ENCODE data around the gene RICTOR.

The RICTOR gene

DNA sequence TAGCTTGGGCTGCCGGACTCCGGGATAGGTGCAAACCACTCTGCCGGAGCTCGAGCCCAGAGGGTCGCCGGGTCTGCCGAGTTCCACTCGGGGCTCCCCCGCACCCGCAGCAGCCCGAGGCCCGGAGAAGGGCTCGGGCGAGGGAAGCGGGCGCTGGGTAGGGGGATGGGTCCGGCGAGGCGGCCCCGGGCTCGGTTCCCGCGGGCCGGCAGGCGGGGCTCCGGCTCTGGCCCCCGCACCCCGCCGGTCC lies 507 bp downstream of the RICTOR start:
- Histone ChIP-seq H4K20me1 (ENCODE audit: insufficient read depth, low read length) (no peaks in the 10 kb centered on the region), H3K9me3 (ENCODE audit: low read length) (no peaks in the 10 kb centered on the region), H3K79me2 (ENCODE audit: insufficient read depth, low read length) (peaks cover 47% of the 10 kb centered on the region), H2AFZ (ENCODE audit: low read length) (no peak overlapping the region), H3K27ac (ENCODE audit: low read depth, low read length, poor library complexity, severe bottlenecking) (peak overlapping the region; percentile 77), H3K4me1 (ENCODE audit: insufficient read depth, low read length, severe bottlenecking) (peaks cover 42% of the 10 kb centered on the region), H3K4me3 (ENCODE audit: low read depth, low read length, poor library complexity, severe bottlenecking) (peak overlapping the region; percentile 96), H3K4me2 (ENCODE audit: low read length) (peak overlapping the region; percentile 80), H3K9me2 (ENCODE audit: low read depth, low read length) (no peaks in the 10 kb centered on the region), H3K9ac (ENCODE audit: low read length) (peak overlapping the region; percentile 96), H3K27me3 (ENCODE audit: insufficient read depth, low read length) (no peaks in the 10 kb centered on the region), H3F3A (ENCODE audit: insufficient read depth, low read length) (no peaks in the 10 kb centered on the region), H3K36me3 (ENCODE audit: insufficient read depth, low read length) (peaks cover 17% of the 10 kb centered on the region)
- TF ChIP-seq CTCF (IDR thresholded peaks at IDR 0.05; ENCODE audit: low read length) = no peak
- no peak for TF ChIP-seq EZH2 (IDR thresholded peaks at IDR 0.05; ENCODE audit: borderline replicate concordance, low read length)

- Histone ChIP-seq H3K4me1 (ENCODE audit: insufficient read depth, low read length, severe bottlenecking) (peaks cover 42% of the 10 kb centered on the region), H3K27ac (ENCODE audit: low read depth, low read length, poor library complexity, severe bottlenecking) (peak overlapping the region; percentile 77), H3K79me2 (ENCODE audit: insufficient read depth, low read length) (peaks cover 52% of the 10 kb centered on the region), H3K9me3 (ENCODE audit: low read length) (0 out of 2 replicates have a peak, but pooled peaks cover 2% of the 10 kb centered on the region), H3K4me2 (ENCODE audit: low read length) (peak overlapping the region; percentile 80), H3K9ac (ENCODE audit: low read length) (peak overlapping the region; percentile 96), H3K27me3 (ENCODE audit: insufficient read depth, low read length) (no peaks in the 10 kb centered on the region), H2AFZ (ENCODE audit: low read length) (no peak overlapping the region), H3K36me3 (ENCODE audit: insufficient read depth, low read length) (peaks cover 23% of the 10 kb centered on the region), H3F3A (ENCODE audit: insufficient read depth, low read length) (no peaks in the 10 kb centered on the region), H3K9me2 (ENCODE audit: low read depth, low read length) (no peaks in the 10 kb centered on the region), H3K4me3 (ENCODE audit: low read depth, low read length, poor library complexity, severe bottlenecking) (peak overlapping the region; percentile 96), H4K20me1 (ENCODE audit: insufficient read depth, low read length) (no peaks in the 10 kb centered on the region)
- TF ChIP-seq EZH2 (IDR thresholded peaks at IDR 0.05; ENCODE audit: borderline replicate concordance, low read length) = no peak
- TF ChIP-seq CTCF (IDR thresholded peaks at IDR 0.05; ENCODE audit: low read length) = no peak
Measured at GRCh38 chr5:39072925-39073766, 1.1 kb downstream of the RICTOR start.

DNA sequence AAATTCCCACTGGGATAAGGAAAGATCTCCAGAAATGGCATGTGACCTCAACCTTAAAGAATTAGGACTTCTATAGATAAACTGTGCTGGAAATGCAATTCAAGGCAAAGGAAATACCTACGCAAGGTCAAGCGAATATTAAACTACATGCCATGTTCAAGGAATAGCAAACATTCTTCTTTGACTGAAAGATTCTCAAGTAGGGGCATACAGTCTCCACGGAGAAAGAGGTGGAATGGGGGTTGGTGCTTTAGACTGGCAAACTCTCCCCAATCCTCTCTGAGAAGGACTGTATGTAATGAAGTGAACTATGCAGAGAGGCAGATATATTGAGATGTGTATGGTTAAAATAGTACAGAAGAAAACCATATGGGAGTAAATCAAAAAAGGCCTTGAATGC lies 6.1 kb downstream of the RICTOR start:
- Histone ChIP-seq H3K9me2 (ENCODE audit: low read depth, low read length) (no peaks in the 10 kb centered on the region), H3F3A (ENCODE audit: insufficient read depth, low read length) (no peaks in the 10 kb centered on the region), H3K36me3 (ENCODE audit: insufficient read depth, low read length) (peaks cover 61% of the 10 kb centered on the region), H3K9ac (ENCODE audit: low read length) (no peak overlapping the region), H3K27ac (ENCODE audit: low read depth, low read length, poor library complexity, severe bottlenecking) (no peak overlapping the region), H4K20me1 (ENCODE audit: insufficient read depth, low read length) (no peaks in the 10 kb centered on the region), H3K27me3 (ENCODE audit: insufficient read depth, low read length) (no peaks in the 10 kb centered on the region), H3K4me3 (ENCODE audit: low read depth, low read length, poor library complexity, severe bottlenecking) (no peak overlapping the region), H3K9me3 (ENCODE audit: low read length) (peaks cover 20% of the 10 kb centered on the region), H3K79me2 (ENCODE audit: insufficient read depth, low read length) (peaks cover 89% of the 10 kb centered on the region), H3K4me2 (ENCODE audit: low read length) (no peak overlapping the region), H2AFZ (ENCODE audit: low read length) (no peak overlapping the region), H3K4me1 (ENCODE audit: insufficient read depth, low read length, severe bottlenecking) (peaks cover 15% of the 10 kb centered on the region)
- TF ChIP-seq EZH2 (IDR thresholded peaks at IDR 0.05; ENCODE audit: borderline replicate concordance, low read length) (no peak), CTCF (IDR thresholded peaks at IDR 0.05; ENCODE audit: low read length) (no peak)
